K562 (cell line): ENCODE measurements around the gene YIPF2. TPM values are rescaled to one million over a fixed set of nuclear protein-coding genes. Genes with fewer than 3 reads are reported as not detected.

Source experiments
- ATAC-seq: fragments of 200-7000 bp; cut with Tn5 transposase; 3 replicates; pipeline ENCODE4 v1.9.1; 2020; ENCODE audit warnings: moderate library complexity
- BruUV-seq: library from RNA; stranded (reverse); fragments of 400-500 nt; replicated peaks from 2 replicates; lab custom pipeline; 2021; lab: Mats Ljungman, UMichigan
- CTCF ChIA-PET: fragments of 300-600 bp; formaldehyde crosslinking; extraction: SDS; loops from one replicate; lab custom pipeline; 2021; ENCODE audit warnings: low intra/inter-chr PET ratio; lab: Yijun Ruan, JAX
- POLR2A ChIA-PET: fragments of 300-600, 350-650 bp; sonication (Branson Sonifier 250); formaldehyde crosslinking; extraction: SDS; loops from one replicate; lab custom pipeline; 2021; ENCODE audit warnings: antibody characterized with exemption, inconsistent platforms; lab: Yijun Ruan, JAX
- DNase-seq, 4 experiments: peaks; one replicate each; pipeline versions ENCODE4 v3.0.0 to v3.0.0-alpha.2; 2011 to 2018; ENCODE audit warnings: low spot score in 3 of 4, mixed read lengths in 3 of 4; ENCODE audit errors: extremely low read depth in 1 of 4
- FAIRE-seq: peaks from 2 replicates; lab custom pipeline; 2011; peaks lifted over from hg19 to GRCh38; lab: Jason Lieb, UNC
- H2AFZ ChIP-seq: 2 replicates; pipeline ENCODE4 v1.6.0; 2011; ENCODE audit warnings: low read depth, low read length, control low read depth, inconsistent platforms
- H3K27ac ChIP-seq: fragments of 200-600 bp; 3 replicates; pipeline ENCODE4 v1.8.0; 2011; ENCODE audit warnings: low read depth, mild to moderate bottlenecking, control low read depth, inconsistent platforms, low read length, moderate library complexity, mixed read lengths; ENCODE audit errors: extremely low read depth
- H3K27me3 ChIP-seq, 2 experiments: fragments of 300-600 bp in 1 of 2; 2 replicates in 1 of 2; 3 replicates in 1 of 2; pipeline versions ENCODE4 v1.6.0 to v1.8.0; 2011; ENCODE audit warnings: inconsistent platforms in 2 of 2, low read length in 2 of 2, mild to moderate bottlenecking in 1 of 2, mixed read lengths in 1 of 2, moderate library complexity in 1 of 2; ENCODE audit not compliant: control insufficient read depth in 2 of 2, insufficient read depth in 2 of 2
- H3K36me3 ChIP-seq: fragments of 300-600 bp; 3 replicates; pipeline ENCODE4 v1.8.0; 2011; ENCODE audit warnings: mild to moderate bottlenecking, low read length, inconsistent platforms; ENCODE audit not compliant: control insufficient read depth, insufficient read depth
- H3K4me1 ChIP-seq, 2 experiments: fragments of 200-600 bp in 1 of 2; replicated peaks in 1 of 2; 2 replicates in 1 of 2; 3 replicates in 1 of 2; pipeline versions ENCODE4 v1.5.1 to v1.8.0; 2011; ENCODE audit warnings: inconsistent platforms in 2 of 2, low read length in 2 of 2, mild to moderate bottlenecking in 1 of 2, mixed read lengths in 1 of 2, moderate library complexity in 1 of 2; ENCODE audit not compliant: control insufficient read depth in 2 of 2, insufficient read depth in 2 of 2
- H3K4me2 ChIP-seq: 2 replicates; pipeline ENCODE4 v1.6.1; 2011; ENCODE audit warnings: low read length, control low read depth, inconsistent platforms, mixed read lengths; ENCODE audit not compliant: insufficient read depth
- H3K4me3 ChIP-seq: fragments of 200-600 bp; sonication (generic), shearing (Covaris generic); 2 replicates; pipeline ENCODE4 v1.5.1; 2016; ENCODE audit warnings: control low read depth, inconsistent platforms
- H3K79me2 ChIP-seq: fragments of 200-600 bp; 3 replicates; pipeline ENCODE4 v1.8.0; 2011; ENCODE audit warnings: low read length, inconsistent platforms; ENCODE audit not compliant: control insufficient read depth, insufficient read depth
- H3K9ac ChIP-seq, 2 experiments: 2 replicates each; pipeline versions ENCODE4 v1.6.0 to v1.6.1; 2011; ENCODE audit warnings: low read depth in 2 of 2, low read length in 2 of 2, control low read depth in 1 of 2, inconsistent platforms in 1 of 2, mild to moderate bottlenecking in 1 of 2, mixed read lengths in 1 of 2; ENCODE audit not compliant: insufficient read depth in 1 of 2
- H3K9me1 ChIP-seq: one replicate; pipeline ENCODE4 v1.6.0; 2011; ENCODE audit warnings: inconsistent platforms, mild to moderate bottlenecking, low read length, moderate library complexity; ENCODE audit not compliant: control insufficient read depth, insufficient read depth
- H3K9me3 ChIP-seq: replicated peaks from 2 replicates; pipeline ENCODE4 v1.5.1; 2011; ENCODE audit warnings: low read depth, low read length, inconsistent platforms; ENCODE audit not compliant: control insufficient read depth, insufficient read depth
- H4K20me1 ChIP-seq: replicated peaks from 2 replicates; pipeline ENCODE4 v1.6.1; 2011; ENCODE audit warnings: low read length, inconsistent platforms, mixed read lengths; ENCODE audit not compliant: control insufficient read depth, insufficient read depth
- MYNN ChIP-seq, 2 experiments: sonication (generic); formaldehyde crosslinking in 1 of 2; IDR thresholded peaks; 2 replicates each; pipeline versions ENCODE4 v1.5.0 to v1.6.1; 2016 to 2020; ENCODE audit warnings: antibody characterized with exemption in 1 of 2, missing genetic modification reagents in 1 of 2
- POLR2A ChIP-seq: fragments of 450-650 bp; conservative IDR thresholded peaks from 2 replicates; pipeline ENCODE4 v1.6.1; 2016
- POLR2B ChIP-seq: fragments of 450-650 bp; IDR thresholded peaks from 2 replicates; pipeline ENCODE4 v1.6.1; 2018; ENCODE audit warnings: low read depth; ENCODE audit not compliant: partially characterized antibody
- POLR2G ChIP-seq: fragments of 200-400 bp; formaldehyde crosslinking; IDR thresholded peaks from 2 replicates; pipeline ENCODE4 v1.6.1; 2017; ENCODE audit warnings: low read depth, mild to moderate bottlenecking, antibody characterized with exemption, low read length, moderate library complexity
- RBFOX2 ChIP-seq: fragments of 200-400 bp; formaldehyde crosslinking; IDR thresholded peaks from 2 replicates; pipeline ENCODE4 v1.6.1; 2017; ENCODE audit warnings: low read depth, mild to moderate bottlenecking, low read length, moderate library complexity
- RBM22 ChIP-seq: fragments of 200-400 bp; formaldehyde crosslinking; IDR thresholded peaks from 2 replicates; pipeline ENCODE4 v1.6.1; 2018; ENCODE audit warnings: low read length, low read depth; ENCODE audit not compliant: poor library complexity, severe bottlenecking
- ZBTB9 ChIP-seq: fragments of 450-650 bp; formaldehyde crosslinking; IDR thresholded peaks from 2 replicates; pipeline ENCODE4 v1.4.0; 2020; ENCODE audit warnings: mild to moderate bottlenecking, moderate library complexity
- ZNF778 ChIP-seq: fragments of 450-650 bp; formaldehyde crosslinking; IDR thresholded peaks from 2 replicates; pipeline ENCODE4 v1.4.0; 2020; ENCODE audit warnings: mild to moderate bottlenecking, moderate library complexity
- WGBS: fragments of 100-300 bp; shearing (Covaris generic); methylation state at CpG from one replicate; pipeline ENCODE4 v1.1.6; 2016; ENCODE audit warnings: low coverage, mixed read lengths; ENCODE audit not compliant: insufficient coverage; ENCODE audit errors: missing lambda C conversion rate; 5-methylcytosine and 5-hydroxymethylcytosine counted together
- in situ Hi-C: fragments of 300-500 bp; cut with MboI; formaldehyde crosslinking; loops from 4 replicates; pipeline ENCODE4 v1.15.0; 2018; ENCODE audit warnings: inconsistent platforms, mixed read lengths
- intact Hi-C: fragments of 100-400 bp; cut with micrococcal nuclease; formaldehyde crosslinking; loops from 2 replicates; pipeline ENCODE4 v1.14.2; 2022
- polyA plus RNA-seq, 8 experiments: library from polyadenylated mRNA; depleted of rRNA in 4 of 8; stranded (reverse) in 5 of 8; unstranded in 3 of 8; fragments of >200 nt; fragmentation: Nextera tagmentation in 2 of 8; fragmentation: Illumina TruSeq in 1 of 8; extraction: Ambion mirVana in 2 of 8; extraction: Trizol in 1 of 8; gene quantifications; 2 replicates each; pipeline versions ENCODE4 v1.2.1 to v1.2.3, GENCODE V29; 2011 to 2014; ENCODE audit warnings: inconsistent platforms in 1 of 8, missing spikeins in 1 of 8
- total RNA-seq, 7 experiments: library from RNA; depleted of rRNA in 6 of 7; stranded (reverse); fragments of >200 nt in 6 of 7; fragmentation: Illumina TruSeq in 2 of 7; extraction: Trizol in 2 of 7; gene quantifications; 2 replicates each; pipeline versions ENCODE4 v1.2.1 to v1.2.3, GENCODE V29; 2011 to 2021; ENCODE audit warnings: low replicate concordance in 1 of 7
- TF ChIP-seq, protein P1 (sequence below): IDR thresholded peaks from 2 replicates; pipeline ENCODE4 v1.6.1; 2011; ENCODE audit not compliant: insufficient read length; ENCODE audit errors: extremely low read depth

Gene YIPF2
- total and polyA plus RNA-seq, 9 of the 15 experiments (the other 6 are each of a cell fraction or from before 2014, with no cell fraction given), result 1.3 to 65.2 (median 31.6) TPM

DNA sequence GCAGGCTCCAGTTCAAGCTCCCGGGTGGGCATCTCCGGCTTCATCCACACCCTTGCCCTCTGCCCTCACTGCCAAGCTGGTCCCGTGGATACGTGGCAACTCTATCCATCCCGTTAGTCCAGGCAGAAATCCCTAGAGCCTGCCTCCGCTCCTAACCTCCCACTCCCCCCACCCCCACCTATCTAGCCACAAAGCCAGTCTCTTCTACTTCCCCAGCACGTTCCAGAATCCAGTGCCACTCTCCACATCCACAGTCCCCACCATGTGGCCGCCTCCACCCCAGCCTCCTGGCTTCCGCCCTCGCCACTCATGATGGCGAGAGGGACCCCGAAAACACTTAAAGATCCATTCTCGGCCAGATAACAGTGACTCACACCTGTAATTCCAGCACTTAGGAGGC, 3.8 kb downstream of the YIPF2 start:
- Histone ChIP-seq H3K4me1 (peaks cover 6 to 55% of the 10 kb centered on the region in 2 experiments; a peak in 4 of 5 replicates), H3K9me3 (no peaks in the 10 kb centered on the region), H3K36me3 (peaks cover 63% of the 10 kb centered on the region; the same call in 2 of the 3 replicates), H3K79me2 (peaks cover 26% of the 10 kb centered on the region), H3K9ac (peak overlapping the region in 1 of 2 experiments; percentile 56; a peak in 2 of 4 replicates), H2AFZ (no peak overlapping the region), H3K9me1 (peaks cover under 1% of the 10 kb centered on the region), H3K4me3 (no peak overlapping the region), H4K20me1 (peaks cover 3% of the 10 kb centered on the region; the same call in 1 of the 2 replicates), H3K4me2 (no peak overlapping the region), H3K27ac (no peak overlapping the region), H3K27me3 (no peaks in the 10 kb centered on the region)
- in situ Hi-C loops (no loop called here), intact Hi-C loops (no loop called here)
- ATAC-seq, result no peak
- ChIA-PET CTCF (no interaction called here), POLR2A (interaction anchor here (0.6 to 0.8 kb wide), 2 partner anchors 11 to 18 kb away, joined by 3 read pairs; no protein-coding TSS in a partner anchor)
- no peak for FAIRE-seq
- DNase-seq, result peak in 1 of 4 experiments; percentile 13
- WGBS, result 90% methylated on average over 12 of the region's 13 CpGs
- no peak for TF ChIP-seq POLR2B
- no TSS peak for BruUV-seq

DNA sequence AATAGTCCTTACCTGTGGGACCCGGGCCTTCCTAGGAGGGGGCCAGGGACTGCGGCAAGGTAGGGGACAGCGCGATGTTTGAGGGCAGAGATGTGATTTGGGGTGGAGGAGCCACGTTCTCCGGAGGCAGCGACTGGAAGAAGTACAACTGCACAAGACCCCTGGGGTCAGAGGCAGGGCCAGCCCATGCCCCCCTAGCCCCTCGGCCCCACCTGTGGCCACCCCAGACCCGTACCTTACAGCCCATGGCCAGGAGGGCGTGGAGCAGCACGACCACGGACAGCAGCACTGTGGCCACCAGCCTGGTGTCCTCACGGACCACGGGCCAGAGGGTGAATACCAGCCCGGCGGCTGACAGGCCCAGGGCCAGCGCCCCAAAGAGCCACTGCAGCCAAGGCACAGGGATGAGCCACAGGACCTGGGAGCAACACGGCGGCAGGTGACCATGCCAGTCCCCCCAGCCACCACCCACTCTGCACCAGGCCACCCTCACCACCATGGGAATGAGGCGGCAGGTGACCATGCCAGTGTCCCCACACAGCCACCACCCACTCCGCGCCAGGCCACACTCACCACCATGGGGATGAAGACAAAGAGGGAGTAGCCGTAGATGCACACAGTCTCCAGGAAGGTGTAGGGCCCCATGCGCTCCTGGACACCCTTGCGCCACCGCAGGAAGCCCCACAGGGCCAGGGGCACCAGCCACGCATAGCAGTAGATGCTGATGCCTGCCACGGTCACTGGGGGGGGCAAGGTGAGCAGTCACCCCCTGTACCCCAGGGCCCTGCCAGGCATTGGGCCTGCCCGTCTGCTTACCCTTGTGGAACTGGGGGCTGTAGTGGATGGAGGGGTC, 5.0 kb downstream of the YIPF2 start:
- WGBS, result 95% methylated on average over 26 of the region's 29 CpGs
- in situ Hi-C loops, result no loop called here
- Histone ChIP-seq H2AFZ (no peak overlapping the region), H4K20me1 (no peaks in the 10 kb centered on the region), H3K27me3 (no peaks in the 10 kb centered on the region), H3K9me3 (no peaks in the 10 kb centered on the region), H3K4me2 (no peak overlapping the region), H3K27ac (no peak overlapping the region), H3K9ac (no peak overlapping the region; a peak in 1 of 4 replicates), H3K36me3 (peaks cover 69% of the 10 kb centered on the region; the same call in 2 of the 3 replicates), H3K79me2 (peaks cover 15% of the 10 kb centered on the region), H3K4me1 (peaks cover 6 to 48% of the 10 kb centered on the region in 2 experiments; a peak in 4 of 5 replicates), H3K4me3 (no peak overlapping the region), H3K9me1 (peaks cover 5% of the 10 kb centered on the region)
- no TSS peak for BruUV-seq
- ATAC-seq (no peak; the same call in 2 of the 3 replicates), DNase-seq (peak in 1 of 4 experiments; percentile 4), FAIRE-seq (no peak)
- POLR2A ChIA-PET, result interaction anchor here (1.3 kb wide), 1 partner anchor 42 kb away, joined by 3 read pairs; no protein-coding TSS in a partner anchor
- intact Hi-C loops, result no loop called here
- CTCF ChIA-PET, result no interaction called here
- 0 out of 2 replicates have a peak, but pooled peaks have one; percentile 27 for TF ChIP-seq MYNN (IDR thresholded peaks at IDR 0.05)
- no peak for TF ChIP-seq MYNN (CRISPR knock-in tag; IDR thresholded peaks at IDR 0.05)
- TF ChIP-seq POLR2G, result peak; percentile 76
- TF ChIP-seq RBFOX2, result peak; percentile 69
- TF ChIP-seq ZBTB9 (CRISPR knock-in tag), result no peak
- no peak for TF ChIP-seq ZNF778 (CRISPR knock-in tag)
- TF ChIP-seq RBM22, result peak; percentile 87
- TF ChIP-seq, protein P1, sequence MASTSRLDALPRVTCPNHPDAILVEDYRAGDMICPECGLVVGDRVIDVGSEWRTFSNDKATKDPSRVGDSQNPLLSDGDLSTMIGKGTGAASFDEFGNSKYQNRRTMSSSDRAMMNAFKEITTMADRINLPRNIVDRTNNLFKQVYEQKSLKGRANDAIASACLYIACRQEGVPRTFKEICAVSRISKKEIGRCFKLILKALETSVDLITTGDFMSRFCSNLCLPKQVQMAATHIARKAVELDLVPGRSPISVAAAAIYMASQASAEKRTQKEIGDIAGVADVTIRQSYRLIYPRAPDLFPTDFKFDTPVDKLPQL, result no peak
- 0 out of 2 replicates have a peak, but pooled peaks have one; percentile 32 for TF ChIP-seq POLR2A
